GM19395 (cell line): ENCODE data around the gene TNFAIP8.
A peak's percentile ranks its signal among the peaks of the same experiment; 100 is the strongest.

ENCODE experiments used
- ATAC-seq: cut with Tn5 transposase; IDR thresholded peaks from one replicate; pipeline ENCODE4 v1.9.1; 2021; ENCODE audit warnings: mild to moderate bottlenecking, moderate library complexity; ENCODE audit not compliant: unreplicated experiment

Gene TNFAIP8

GRCh38 chr5:119345861-119346260 lies 10.0 kb upstream of the TNFAIP8 start:
- ATAC-seq, result no peak

GRCh38 chr5:119346394-119346793 lies 9.4 kb upstream of the TNFAIP8 start:
- no peak for ATAC-seq

- ATAC-seq, result no peak
Measured at GRCh38 chr5:119347574-119347973, 8.2 kb upstream of the TNFAIP8 start.

GRCh38 chr5:119347991-119348390 lies 7.8 kb upstream of the TNFAIP8 start:
- ATAC-seq, result no peak

GRCh38 chr5:119353213-119353612 lies 2.6 kb upstream of the TNFAIP8 start:
- ATAC-seq, result no peak

GRCh38 chr5:119353686-119354366 lies 2.0 kb upstream of the TNFAIP8 start:
- ATAC-seq, result peak; percentile 65

GRCh38 chr5:119354537-119355243 lies 1.1 kb upstream of the TNFAIP8 start:
- ATAC-seq, result no peak

GRCh38 chr5:119355244-119355638 lies 578 bp upstream of the TNFAIP8 start:
- ATAC-seq, result peak; percentile 26

GRCh38 chr5:119356612-119357188 lies 881 bp downstream of the TNFAIP8 start:
- ATAC-seq, result peak; percentile 1

GRCh38 chr5:119357270-119357669 lies 1.5 kb downstream of the TNFAIP8 start:
- ATAC-seq, result no peak

- no peak for ATAC-seq
Measured at GRCh38 chr5:119357808-119358529, 2.1 kb downstream of the TNFAIP8 start.

GRCh38 chr5:119358530-119358900 lies 2.7 kb downstream of the TNFAIP8 start:
- ATAC-seq, result no peak

GRCh38 chr5:119358901-119359603 lies 3.2 kb downstream of the TNFAIP8 start:
- no peak for ATAC-seq

GRCh38 chr5:119359737-119360413 lies 4.1 kb downstream of the TNFAIP8 start:
- no peak for ATAC-seq

- no peak for ATAC-seq
Measured at GRCh38 chr5:119360905-119361593, 5.2 kb downstream of the TNFAIP8 start.

GRCh38 chr5:119361594-119362125 lies 5.8 kb downstream of the TNFAIP8 start:
- no peak for ATAC-seq

GRCh38 chr5:119362714-119363113 lies 6.9 kb downstream of the TNFAIP8 start:
- no peak for ATAC-seq

GRCh38 chr5:119363271-119363670 lies 7.5 kb downstream of the TNFAIP8 start:
- no peak for ATAC-seq

- peak; percentile 35 for ATAC-seq
Measured at GRCh38 chr5:119363936-119364335, 8.1 kb downstream of the TNFAIP8 start.
